HepG2 (cell line): Measurements from ENCODE around the gene PRSS36. TPM values are rescaled to one million over a fixed set of nuclear protein-coding genes. Genes with fewer than 3 reads are reported as not detected.

Experiments
- ARNTL ChIP-seq: sonication (generic); formaldehyde crosslinking; IDR thresholded peaks from 2 replicates; pipeline ENCODE4 v1.4.0; 2020; ENCODE audit warnings: mild to moderate bottlenecking, missing genetic modification reagents
- MATR3 ChIP-seq: sonication (generic); formaldehyde crosslinking; IDR thresholded peaks from 2 replicates; pipeline ENCODE4 v1.4.0; 2020; ENCODE audit warnings: missing genetic modification reagents
- MZF1 ChIP-seq: sonication (generic); formaldehyde crosslinking; IDR thresholded peaks from 2 replicates; pipeline ENCODE4 v1.8.1; 2023; ENCODE audit warnings: mild to moderate bottlenecking, missing genetic modification reagents, borderline replicate concordance
- SMAD9 ChIP-seq: sonication (generic); formaldehyde crosslinking; IDR thresholded peaks from 2 replicates; pipeline ENCODE4 v1.5.1; 2020; ENCODE audit warnings: mild to moderate bottlenecking, missing genetic modification reagents
- TBX2 ChIP-seq: sonication (generic); formaldehyde crosslinking; IDR thresholded peaks from 2 replicates; pipeline ENCODE4 v1.5.0; 2020; ENCODE audit warnings: missing genetic modification reagents, mild to moderate bottlenecking, borderline replicate concordance
- ZBTB8A ChIP-seq: sonication (generic); formaldehyde crosslinking; IDR thresholded peaks from 2 replicates; pipeline ENCODE4 v1.4.0; 2020; ENCODE audit warnings: mild to moderate bottlenecking, low read depth, missing genetic modification reagents, borderline replicate concordance
- ZFX ChIP-seq: sonication (generic); formaldehyde crosslinking; IDR thresholded peaks from 2 replicates; pipeline ENCODE4 v1.4.0; 2020; ENCODE audit warnings: mild to moderate bottlenecking, low read depth, missing genetic modification reagents, moderate library complexity
- ZFYVE20 ChIP-seq: sonication (generic); formaldehyde crosslinking; IDR thresholded peaks from 2 replicates; pipeline ENCODE4 v1.8.0; 2023; ENCODE audit warnings: low read depth, mild to moderate bottlenecking, moderate library complexity, missing genetic modification reagents, borderline replicate concordance
- ZNF33A ChIP-seq: sonication (generic); formaldehyde crosslinking; IDR thresholded peaks from 2 replicates; pipeline ENCODE4 v1.5.1; 2020; ENCODE audit warnings: missing genetic modification reagents, mild to moderate bottlenecking, moderate library complexity, borderline replicate concordance
- ZNF546 ChIP-seq: sonication (generic); formaldehyde crosslinking; conservative IDR thresholded peaks from 2 replicates; pipeline ENCODE4 v1.8.1; 2023; ENCODE audit warnings: mild to moderate bottlenecking, missing genetic modification reagents
- ZNF761 ChIP-seq: sonication (generic); formaldehyde crosslinking; conservative IDR thresholded peaks from 2 replicates; pipeline ENCODE4 v1.4.0; 2020; ENCODE audit warnings: mild to moderate bottlenecking, missing genetic modification reagents
- polyA plus RNA-seq, 8 experiments: library from polyadenylated mRNA; depleted of rRNA in 3 of 8; stranded (reverse) in 7 of 8; unstranded in 1 of 8; fragments of >200 nt; fragmentation: Illumina TruSeq in 4 of 8; extraction: Trizol in 4 of 8; gene quantifications; 2 replicates each; pipeline versions ENCODE4 v1.2.1 to v1.2.3, GENCODE V29; 2011 to 2016; ENCODE audit warnings: low read depth in 4 of 8, missing spikeins in 1 of 8, mixed read lengths in 1 of 8; ENCODE audit not compliant: insufficient read depth in 1 of 8
- total RNA-seq, 5 experiments: library from RNA; depleted of rRNA; stranded (reverse); fragments of >200 nt; fragmentation: Illumina TruSeq; extraction: Trizol; gene quantifications; 2 replicates each; pipeline ENCODE4 v1.2.3, GENCODE V29; 2016; ENCODE audit warnings: low read depth in 1 of 5
- TF ChIP-seq, protein P1 (sequence below): IDR thresholded peaks from 2 replicates; pipeline ENCODE4 v1.6.1; 2016; ENCODE audit warnings: low read depth, borderline replicate concordance
- TF ChIP-seq, protein P2 (sequence below): sonication (generic); formaldehyde crosslinking; IDR thresholded peaks from 2 replicates; pipeline ENCODE4 v1.9.0; 2022; ENCODE audit warnings: missing genetic modification reagents, mild to moderate bottlenecking, borderline replicate concordance
- TF ChIP-seq, protein P3 (sequence below): sonication (generic); formaldehyde crosslinking; conservative IDR thresholded peaks from 2 replicates; pipeline ENCODE4 v1.8.0; 2022; ENCODE audit warnings: missing genetic modification reagents
- TF ChIP-seq, protein P4 (sequence below): sonication (generic); formaldehyde crosslinking; conservative IDR thresholded peaks from 2 replicates; pipeline ENCODE4 v1.8.0; 2022; ENCODE audit warnings: mild to moderate bottlenecking, moderate library complexity, missing genetic modification reagents
- TF ChIP-seq, protein P5 (sequence below): sonication (generic); formaldehyde crosslinking; IDR thresholded peaks from 2 replicates; pipeline ENCODE4 v1.8.0; 2022; ENCODE audit warnings: mild to moderate bottlenecking, missing genetic modification reagents, borderline replicate concordance
- TF ChIP-seq, protein P6 (sequence below): sonication (generic); formaldehyde crosslinking; IDR thresholded peaks from 2 replicates; pipeline ENCODE4 v1.5.1; 2020; ENCODE audit warnings: mild to moderate bottlenecking, missing genetic modification reagents, borderline replicate concordance

PRSS36 gene
- total and polyA plus RNA-seq, 2 of the 13 experiments (the other 11 are each of a cell fraction or from before 2014, with no cell fraction given): 1.5 to 2.1 TPM

DNA sequence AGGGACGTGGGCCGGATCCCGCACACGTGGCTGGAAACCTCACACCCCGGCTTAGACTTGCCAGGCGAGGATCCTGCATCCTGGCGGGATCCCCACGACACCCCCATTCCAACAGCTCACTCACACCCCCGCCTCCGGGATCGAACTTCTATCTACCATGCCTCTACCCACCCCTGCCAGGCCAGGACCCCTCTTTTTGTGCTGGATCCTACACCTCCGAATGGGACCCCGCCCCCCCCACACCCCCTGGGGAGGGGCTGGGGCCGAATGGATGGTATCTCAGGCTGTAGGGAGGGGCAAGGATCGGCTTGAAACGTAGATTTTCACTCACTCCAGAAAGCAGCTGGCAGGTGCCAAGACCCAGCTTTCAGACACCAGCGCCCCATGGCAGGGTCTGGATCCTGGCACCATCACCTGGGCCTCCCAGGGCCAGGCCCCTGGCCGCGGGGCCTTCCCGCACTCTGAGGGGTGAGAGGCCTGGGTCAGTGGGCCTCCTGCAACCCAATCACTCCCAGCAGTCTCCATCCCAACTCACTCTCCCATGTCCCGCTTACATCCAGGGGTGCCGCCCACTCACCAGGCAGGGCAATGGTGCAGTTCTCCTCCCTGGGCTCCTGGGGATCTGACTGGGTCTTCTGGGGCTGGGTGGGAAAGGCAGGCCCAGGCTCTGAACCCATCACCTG is 6.7 kb downstream of the PRSS36 start (continued):
- TF ChIP-seq, protein P1, sequence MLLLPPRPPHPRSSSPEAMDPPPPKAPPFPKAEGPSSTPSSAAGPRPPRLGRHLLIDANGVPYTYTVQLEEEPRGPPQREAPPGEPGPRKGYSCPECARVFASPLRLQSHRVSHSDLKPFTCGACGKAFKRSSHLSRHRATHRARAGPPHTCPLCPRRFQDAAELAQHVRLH (CRISPR knock-in tag): no peak
- no peak for TF ChIP-seq ZFYVE20 (CRISPR knock-in tag)
- no peak for TF ChIP-seq ZNF761 (CRISPR knock-in tag)
- no peak for TF ChIP-seq SMAD9
- TF ChIP-seq ZFX (CRISPR knock-in tag): no peak
- TF ChIP-seq, protein P2, sequence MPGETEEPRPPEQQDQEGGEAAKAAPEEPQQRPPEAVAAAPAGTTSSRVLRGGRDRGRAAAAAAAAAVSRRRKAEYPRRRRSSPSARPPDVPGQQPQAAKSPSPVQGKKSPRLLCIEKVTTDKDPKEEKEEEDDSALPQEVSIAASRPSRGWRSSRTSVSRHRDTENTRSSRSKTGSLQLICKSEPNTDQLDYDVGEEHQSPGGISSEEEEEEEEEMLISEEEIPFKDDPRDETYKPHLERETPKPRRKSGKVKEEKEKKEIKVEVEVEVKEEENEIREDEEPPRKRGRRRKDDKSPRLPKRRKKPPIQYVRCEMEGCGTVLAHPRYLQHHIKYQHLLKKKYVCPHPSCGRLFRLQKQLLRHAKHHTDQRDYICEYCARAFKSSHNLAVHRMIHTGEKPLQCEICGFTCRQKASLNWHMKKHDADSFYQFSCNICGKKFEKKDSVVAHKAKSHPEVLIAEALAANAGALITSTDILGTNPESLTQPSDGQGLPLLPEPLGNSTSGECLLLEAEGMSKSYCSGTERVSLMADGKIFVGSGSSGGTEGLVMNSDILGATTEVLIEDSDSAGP (CRISPR knock-in tag): 0 out of 2 replicates have a peak, but pooled peaks have one; percentile 51
- TF ChIP-seq ZNF33A (CRISPR knock-in tag): no peak
- no peak for TF ChIP-seq ZBTB8A (CRISPR knock-in tag)
- TF ChIP-seq TBX2 (CRISPR knock-in tag): no peak
- TF ChIP-seq, protein P3, sequence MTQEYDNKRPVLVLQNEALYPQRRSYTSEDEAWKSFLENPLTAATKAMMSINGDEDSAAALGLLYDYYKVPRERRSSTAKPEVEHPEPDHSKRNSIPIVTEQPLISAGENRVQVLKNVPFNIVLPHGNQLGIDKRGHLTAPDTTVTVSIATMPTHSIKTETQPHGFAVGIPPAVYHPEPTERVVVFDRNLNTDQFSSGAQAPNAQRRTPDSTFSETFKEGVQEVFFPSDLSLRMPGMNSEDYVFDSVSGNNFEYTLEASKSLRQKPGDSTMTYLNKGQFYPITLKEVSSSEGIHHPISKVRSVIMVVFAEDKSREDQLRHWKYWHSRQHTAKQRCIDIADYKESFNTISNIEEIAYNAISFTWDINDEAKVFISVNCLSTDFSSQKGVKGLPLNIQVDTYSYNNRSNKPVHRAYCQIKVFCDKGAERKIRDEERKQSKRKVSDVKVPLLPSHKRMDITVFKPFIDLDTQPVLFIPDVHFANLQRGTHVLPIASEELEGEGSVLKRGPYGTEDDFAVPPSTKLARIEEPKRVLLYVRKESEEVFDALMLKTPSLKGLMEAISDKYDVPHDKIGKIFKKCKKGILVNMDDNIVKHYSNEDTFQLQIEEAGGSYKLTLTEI (CRISPR knock-in tag): no peak
- TF ChIP-seq, protein P4, sequence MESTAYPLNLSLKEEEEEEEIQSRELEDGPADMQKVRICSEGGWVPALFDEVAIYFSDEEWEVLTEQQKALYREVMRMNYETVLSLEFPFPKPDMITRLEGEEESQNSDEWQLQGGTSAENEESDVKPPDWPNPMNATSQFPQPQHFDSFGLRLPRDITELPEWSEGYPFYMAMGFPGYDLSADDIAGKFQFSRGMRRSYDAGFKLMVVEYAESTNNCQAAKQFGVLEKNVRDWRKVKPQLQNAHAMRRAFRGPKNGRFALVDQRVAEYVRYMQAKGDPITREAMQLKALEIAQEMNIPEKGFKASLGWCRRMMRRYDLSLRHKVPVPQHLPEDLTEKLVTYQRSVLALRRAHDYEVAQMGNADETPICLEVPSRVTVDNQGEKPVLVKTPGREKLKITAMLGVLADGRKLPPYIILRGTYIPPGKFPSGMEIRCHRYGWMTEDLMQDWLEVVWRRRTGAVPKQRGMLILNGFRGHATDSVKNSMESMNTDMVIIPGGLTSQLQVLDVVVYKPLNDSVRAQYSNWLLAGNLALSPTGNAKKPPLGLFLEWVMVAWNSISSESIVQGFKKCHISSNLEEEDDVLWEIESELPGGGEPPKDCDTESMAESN (CRISPR knock-in tag): 0 out of 2 replicates have a peak, but pooled peaks have one; percentile 7
- TF ChIP-seq ZNF546 (CRISPR knock-in tag): no peak
- TF ChIP-seq, protein P5, sequence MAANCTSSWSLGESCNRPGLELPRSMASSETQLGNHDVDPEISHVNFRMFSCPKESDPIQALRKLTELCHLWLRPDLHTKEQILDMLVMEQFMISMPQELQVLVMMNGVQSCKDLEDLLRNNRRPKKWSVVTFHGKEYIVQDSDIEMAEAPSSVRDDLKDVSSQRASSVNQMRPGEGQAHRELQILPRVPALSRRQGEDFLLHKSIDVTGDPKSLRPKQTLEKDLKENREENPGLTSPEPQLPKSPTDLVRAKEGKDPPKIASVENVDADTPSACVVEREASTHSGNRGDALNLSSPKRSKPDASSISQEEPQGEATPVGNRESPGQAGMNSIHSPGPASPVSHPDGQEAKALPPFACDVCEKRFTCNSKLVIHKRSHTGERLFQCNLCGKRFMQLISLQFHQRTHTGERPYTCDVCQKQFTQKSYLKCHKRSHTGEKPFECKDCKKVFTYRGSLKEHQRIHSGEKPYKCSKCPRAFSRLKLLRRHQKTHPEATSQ (CRISPR knock-in tag): no peak
- TF ChIP-seq MZF1 (CRISPR knock-in tag): no peak
- TF ChIP-seq, protein P6, sequence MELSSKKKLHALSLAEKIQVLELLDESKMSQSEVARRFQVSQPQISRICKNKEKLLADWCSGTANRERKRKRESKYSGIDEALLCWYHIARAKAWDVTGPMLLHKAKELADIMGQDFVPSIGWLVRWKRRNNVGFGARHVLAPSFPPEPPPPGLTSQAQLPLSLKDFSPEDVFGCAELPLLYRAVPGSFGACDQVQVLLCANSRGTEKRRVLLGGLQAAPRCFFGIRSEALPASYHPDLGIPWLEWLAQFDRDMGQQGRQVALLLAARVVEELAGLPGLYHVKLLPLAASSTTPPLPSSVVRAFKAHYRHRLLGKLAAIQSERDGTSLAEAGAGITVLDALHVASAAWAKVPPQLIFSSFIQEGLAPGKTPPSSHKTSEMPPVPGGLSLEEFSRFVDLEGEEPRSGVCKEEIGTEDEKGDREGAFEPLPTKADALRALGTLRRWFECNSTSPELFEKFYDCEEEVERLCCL (CRISPR knock-in tag): no peak
- TF ChIP-seq MATR3 (CRISPR knock-in tag): no peak
- no peak for TF ChIP-seq ARNTL (CRISPR knock-in tag)
